Urothelium cell line (cell line): ENCODE measurements around the gene GMPR.
A peak's percentile ranks its signal among the peaks of the same experiment; 100 is the strongest.

Source experiments
- DNase-seq: peaks from one replicate; pipeline ENCODE4 v3.0.0; 2011; ENCODE audit warnings: low spot score, mixed read lengths
- FAIRE-seq: peaks from 2 replicates; lab custom pipeline; 2011; peaks lifted over from hg19 to GRCh38; lab: Jason Lieb, UNC

The GMPR gene

DNA sequence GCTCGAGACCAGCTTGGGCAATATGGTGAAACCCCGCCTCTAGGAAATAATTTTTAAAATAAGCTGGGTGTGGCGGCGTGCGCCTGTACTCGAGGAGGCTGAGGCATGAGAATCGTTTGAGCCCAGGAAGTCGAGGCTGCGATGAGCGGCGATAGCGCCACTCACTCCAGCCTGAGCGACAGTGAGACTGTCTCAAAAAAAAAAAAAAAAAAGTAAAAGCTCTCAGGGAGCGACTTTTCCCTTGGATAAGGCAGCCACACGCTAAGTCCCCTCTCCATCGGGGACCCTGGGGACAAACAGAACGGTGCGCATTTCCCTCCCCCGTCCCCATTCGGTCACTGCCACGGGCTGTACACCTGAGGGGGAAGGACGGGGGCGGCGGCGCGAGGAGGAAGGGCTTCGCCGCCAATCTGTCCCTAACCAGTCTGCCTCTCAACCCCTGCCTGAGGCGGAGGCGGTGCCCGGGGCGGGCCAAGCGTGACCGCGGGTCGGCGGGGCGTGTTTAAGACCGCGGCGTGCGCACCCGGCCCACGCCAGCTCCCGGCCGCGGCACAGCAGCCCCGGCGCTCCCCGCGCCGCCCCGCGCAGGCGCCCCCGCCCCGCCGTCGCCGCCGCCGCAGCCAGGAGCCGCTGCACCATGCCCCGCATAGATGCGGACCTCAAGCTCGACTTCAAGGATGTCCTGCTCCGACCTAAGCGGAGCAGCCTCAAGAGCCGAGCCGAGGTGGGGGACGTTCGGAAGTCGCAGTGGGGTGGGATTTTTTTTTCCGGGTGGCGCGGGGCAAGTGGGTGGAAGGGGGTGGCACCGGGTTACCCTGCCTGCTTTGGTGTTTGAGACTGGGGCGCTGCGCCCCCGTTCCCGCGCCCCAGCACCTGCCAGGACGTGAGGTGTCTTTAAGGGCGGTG, at the start of gene GMPR:
GMPR (plus strand) TSS at position 531 of the 906 bp plus-strand sequence; CDS start at position 638, 107 bp downstream.
- DNase-seq, result no peak
- no peak for FAIRE-seq

DNA sequence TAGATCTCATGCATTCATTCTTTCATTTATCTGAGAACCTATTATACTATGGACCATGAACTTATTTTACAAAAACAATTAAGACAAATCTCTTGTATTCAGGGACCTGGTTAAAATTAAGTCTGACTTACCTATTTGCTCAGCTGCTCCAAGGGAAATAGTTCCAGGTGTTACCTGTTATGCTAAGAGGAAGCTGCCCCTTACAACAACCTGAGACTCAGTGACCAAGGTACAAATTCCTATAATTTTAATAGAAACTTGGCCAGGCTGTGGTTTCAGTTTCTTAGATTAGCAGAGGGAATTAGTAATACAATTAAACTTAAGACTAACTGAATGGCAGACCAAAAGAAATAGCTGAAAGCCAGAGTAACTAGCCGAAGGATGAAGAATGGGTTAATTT, 48.2 kb upstream of the GMPR start:
- DNase-seq, result no peak
- no peak for FAIRE-seq

- FAIRE-seq, result no peak
- no peak for DNase-seq
These were observed 42.0 kb upstream of the GMPR start for GRCh38 chr6:16196260-16196983.

- DNase-seq (no peak), FAIRE-seq (no peak)
These were observed 41.3 kb upstream of the GMPR start for GRCh38 chr6:16196984-16197546.

DNA sequence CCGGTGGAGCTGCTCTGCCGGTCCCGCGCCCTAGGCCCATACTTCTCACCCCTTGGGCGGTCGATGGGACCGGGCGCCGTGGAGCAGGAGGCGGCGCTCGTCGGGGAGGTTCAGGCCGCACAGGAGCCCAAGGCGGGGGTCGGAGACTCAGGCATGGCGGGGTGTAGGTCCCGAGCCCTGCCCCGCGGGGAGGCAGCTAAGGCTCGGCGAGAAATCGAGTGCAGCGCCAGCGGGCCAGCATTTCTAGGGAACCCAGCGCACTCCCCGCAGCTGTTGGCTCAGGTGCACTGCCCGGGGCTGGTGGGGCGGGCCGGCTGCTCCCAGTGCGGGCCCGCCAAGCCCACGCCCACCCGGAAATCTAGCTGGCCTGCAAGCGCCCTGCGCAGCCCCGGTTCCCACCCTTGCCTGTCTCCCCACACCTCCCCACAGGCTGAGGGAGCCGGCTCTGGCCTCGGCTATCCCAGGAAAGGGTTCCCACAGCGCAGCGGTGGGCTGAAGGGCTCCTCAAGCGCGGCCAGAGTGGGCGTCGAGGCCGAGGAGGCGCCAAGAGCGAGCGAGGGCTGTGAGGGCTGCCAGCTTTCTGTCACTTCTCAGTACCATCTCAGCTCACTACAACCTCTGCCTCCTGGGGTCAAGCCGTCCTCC, 40.2 kb upstream of the GMPR start:
- DNase-seq (no peak), FAIRE-seq (no peak)

- no peak for FAIRE-seq
- no peak for DNase-seq
These were observed 38.6 kb upstream of the GMPR start for GRCh38 chr6:16199804-16200203.

- DNase-seq (no peak), FAIRE-seq (no peak)
These were observed 38.0 kb upstream of the GMPR start for GRCh38 chr6:16200321-16200883.

- DNase-seq (no peak), FAIRE-seq (no peak)
These were observed 36.7 kb upstream of the GMPR start for GRCh38 chr6:16201706-16202105.

GRCh38 chr6:16204653-16205376, 33.6 kb upstream of the GMPR start:
- DNase-seq (no peak), FAIRE-seq (no peak)

- DNase-seq, result no peak
- FAIRE-seq, result no peak
These were observed 32.8 kb upstream of the GMPR start for GRCh38 chr6:16205377-16206144.

DNA sequence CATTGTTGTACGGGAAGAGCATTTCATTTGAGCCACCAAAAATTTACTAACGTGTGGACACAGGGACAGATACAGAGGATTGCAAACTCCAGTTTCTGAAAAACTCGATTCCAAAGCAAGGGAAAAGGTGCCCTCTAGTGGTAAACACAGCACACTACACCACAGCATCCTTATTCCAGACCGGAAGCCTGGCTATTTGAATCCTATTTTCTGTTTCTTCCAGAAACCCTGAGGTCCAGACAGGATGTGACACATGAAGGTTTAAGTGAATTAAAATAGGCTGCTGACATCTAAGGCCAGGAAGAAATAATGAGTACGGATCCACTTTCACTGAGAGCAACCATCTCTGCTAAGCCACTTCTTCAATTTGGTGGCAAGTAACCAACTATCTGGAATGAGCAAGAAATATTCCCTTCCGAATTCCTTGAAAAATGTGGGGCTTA, 31.8 kb upstream of the GMPR start:
- DNase-seq (peak; percentile 72), FAIRE-seq (no peak)

GRCh38 chr6:16208989-16209388, 29.4 kb upstream of the GMPR start:
- DNase-seq (no peak), FAIRE-seq (no peak)

GRCh38 chr6:16209539-16209938, 28.8 kb upstream of the GMPR start:
- no peak for DNase-seq
- no peak for FAIRE-seq

DNA sequence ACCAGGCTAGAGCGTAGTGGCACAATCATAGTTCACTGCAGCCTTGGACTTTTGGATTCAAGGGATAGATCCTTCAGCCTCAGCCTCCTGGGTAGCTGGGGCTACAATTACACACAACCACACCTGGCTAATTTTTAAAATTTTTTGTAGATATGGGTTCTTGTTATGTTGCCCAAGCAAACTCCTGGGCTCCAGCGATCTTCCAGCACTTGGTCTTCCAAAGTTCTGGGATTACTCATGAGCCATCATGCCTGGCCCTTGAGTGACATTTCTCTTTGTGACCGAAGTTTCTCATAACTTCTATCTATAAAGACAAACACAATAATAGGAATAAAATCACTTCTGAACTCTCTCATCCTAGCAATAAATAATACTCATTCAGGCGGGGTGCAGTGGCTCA, 26.1 kb upstream of the GMPR start:
- DNase-seq, result no peak
- FAIRE-seq, result no peak

GRCh38 chr6:16216501-16217155, 21.8 kb upstream of the GMPR start:
- FAIRE-seq, result no peak
- no peak for DNase-seq

DNA sequence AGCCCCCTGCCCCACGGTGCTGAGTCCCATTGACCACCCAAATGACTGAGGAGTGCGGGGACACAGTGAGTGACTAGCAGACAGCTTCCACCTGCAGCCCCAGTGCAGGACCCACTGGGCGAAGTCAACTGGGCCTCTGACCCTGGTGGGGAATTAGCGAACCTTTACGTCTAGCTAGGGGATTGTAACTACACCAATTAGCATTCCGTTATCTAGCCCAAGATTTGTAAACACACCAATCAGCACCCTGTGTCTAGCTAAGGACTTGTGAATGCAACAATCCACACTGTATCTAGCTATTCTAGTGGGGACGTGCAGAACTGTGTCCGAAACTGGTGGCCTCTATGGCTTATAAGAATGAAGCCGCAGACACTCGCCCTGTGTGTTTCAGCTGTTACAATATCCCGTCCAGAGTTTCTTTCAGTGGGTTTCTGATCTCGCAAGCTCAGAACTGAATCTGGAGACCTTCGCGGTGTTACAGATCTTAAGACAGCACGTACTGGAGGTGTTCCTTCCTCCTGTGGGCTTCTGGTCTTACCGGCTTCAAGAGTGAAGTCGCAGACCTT, 21.1 kb upstream of the GMPR start:
- FAIRE-seq, result no peak
- no peak for DNase-seq

GRCh38 chr6:16222826-16223225, 15.6 kb upstream of the GMPR start:
- DNase-seq, result no peak
- no peak for FAIRE-seq

- FAIRE-seq, result no peak
- DNase-seq, result no peak
These were observed 15.0 kb upstream of the GMPR start for GRCh38 chr6:16223362-16223761.

DNA sequence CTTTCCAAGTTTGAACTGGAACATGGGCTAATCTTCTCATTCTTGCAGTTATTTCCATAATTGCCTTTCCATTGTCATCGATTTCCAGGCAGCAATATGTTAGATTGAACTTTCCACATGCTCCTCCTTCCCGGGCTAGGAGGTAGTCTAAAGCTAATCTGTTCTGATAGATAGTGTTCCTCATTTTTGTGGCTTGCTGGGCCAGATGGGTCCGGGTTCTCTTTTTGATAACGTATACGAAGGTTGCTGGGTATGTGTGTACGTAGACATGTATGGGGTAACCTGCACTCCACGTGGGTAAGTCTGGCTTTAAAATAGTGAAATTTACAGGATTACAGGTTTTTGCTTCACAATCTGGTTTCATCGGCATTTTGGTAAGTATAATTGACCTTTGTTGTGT, 14.0 kb upstream of the GMPR start:
- DNase-seq, result no peak
- FAIRE-seq, result no peak
